H1 (cell line): ENCODE results near the gene NXPH3. TPM values are rescaled to one million over a fixed set of nuclear protein-coding genes. Genes with fewer than 3 reads are reported as not detected.

Experiments used
- BCL11A ChIP-seq, 2 experiments: IDR thresholded peaks; one replicate each; pipeline ENCODE4 v1.6.1; 2011; ENCODE audit warnings: low read depth in 2 of 2, low read length in 2 of 2, mild to moderate bottlenecking in 2 of 2
- CEBPB ChIP-seq: IDR thresholded peaks from 2 replicates; pipeline ENCODE4 v1.6.1; 2012; ENCODE audit warnings: low read depth, low read length
- FOSL1 ChIP-seq: IDR thresholded peaks from 2 replicates; pipeline ENCODE4 v1.6.1; 2011; ENCODE audit warnings: mild to moderate bottlenecking, low read depth, low read length, moderate library complexity; ENCODE audit not compliant: insufficient read depth
- HDAC2 ChIP-seq, 2 experiments: fragments of 300-600 bp in 1 of 2; sonication (generic) in 1 of 2; IDR thresholded peaks; 2 replicates each; pipeline ENCODE4 v1.6.1; 2011 to 2012; ENCODE audit warnings: low read depth in 2 of 2, low read length in 2 of 2, mild to moderate bottlenecking in 2 of 2, moderate library complexity in 2 of 2, borderline replicate concordance in 1 of 2, inconsistent platforms in 1 of 2
- polyA plus RNA-seq, 7 experiments: library from polyadenylated mRNA; depleted of rRNA in 3 of 7; stranded (reverse) in 5 of 7; unstranded in 2 of 7; fragments of >200 nt in 5 of 7; fragments of 200-250 nt in 2 of 7; gene quantifications; 1 replicate in 5 of 7; 2 replicates in 1 of 7; 4 replicates in 1 of 7; pipeline versions ENCODE4 v1.2.1 to v1.2.3, GENCODE V29; 2011 to 2013; ENCODE audit warnings: missing spikeins in 2 of 7, mixed read lengths in 2 of 7
- total RNA-seq: library from RNA; stranded (reverse); fragmentation: NEBNext Ultra II Directional; extraction: Animal tissue kit (Norgen Biotek cat#: 25700); gene quantifications from 2 replicates; pipeline ENCODE4 v1.2.1, GENCODE V29; 2021

NXPH3 gene
- total and polyA plus RNA-seq, 2 of the 8 experiments (the other 6 are each of a cell fraction or from before 2014, with no cell fraction given), result 2.5 to 3.7 TPM

DNA sequence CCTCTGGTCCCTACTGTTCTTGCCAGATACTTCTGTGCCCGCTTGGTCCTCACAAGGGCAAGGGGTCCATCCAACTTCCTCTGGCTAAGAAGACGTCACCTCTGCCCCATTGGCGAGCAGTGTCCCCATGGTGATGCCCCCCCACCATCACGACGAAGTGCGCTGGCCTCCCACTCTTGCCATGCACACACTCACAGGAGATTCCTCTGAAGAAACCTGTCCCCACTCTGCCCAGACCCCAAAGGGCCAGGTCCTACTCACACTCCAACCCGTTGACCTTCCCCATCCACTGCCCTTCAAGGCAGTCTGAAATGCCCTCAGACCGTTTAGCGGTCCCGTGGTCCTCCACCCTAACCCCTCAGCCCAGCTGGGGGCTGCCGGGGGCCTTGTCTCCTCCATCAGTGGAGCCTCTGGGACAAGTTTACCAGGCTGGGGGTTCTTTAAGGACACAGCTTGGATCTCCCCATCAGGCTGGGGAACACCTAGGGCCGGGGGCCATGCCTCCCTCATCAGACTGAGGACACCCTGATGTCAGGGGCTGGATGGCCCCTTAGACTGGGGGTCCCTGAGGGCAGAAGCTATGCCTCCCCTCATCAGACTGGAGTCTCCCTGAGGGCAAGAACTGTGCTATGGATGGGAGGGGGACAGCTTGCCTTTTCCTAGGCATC is 6.5 kb downstream of the NXPH3 start (continued):
- no peak for TF ChIP-seq HDAC2 (IDR thresholded peaks at IDR 0.05; ENCODE audit: borderline replicate concordance in 1 of 2, low read depth in 2 of 2, low read length in 2 of 2)
- no peak for TF ChIP-seq BCL11A (IDR thresholded peaks at IDR 0.05; ENCODE audit: low read depth in 2 of 2, low read length in 2 of 2)
- TF ChIP-seq FOSL1, result no peak
- no peak for TF ChIP-seq CEBPB
